ENCODE data around the gene TMEM245. TPM values are rescaled to one million over a fixed set of nuclear protein-coding genes. Genes with fewer than 3 reads are reported as not detected.

Gene TMEM245
- total and polyA plus RNA-seq, 2 experiments from 2014 or later = 20.8 to 30.2 TPM

- H3K4me3 ChIP-seq = peak overlapping the region; percentile 90
- no peaks in the 10 kb centered on the region for H3K9me3 ChIP-seq (ENCODE audit: low read depth)
- peak overlapping the region; percentile 86 for H3K4me2 ChIP-seq (ENCODE audit: unreplicated experiment)
- H2AFZ ChIP-seq = peak overlapping the region; percentile 87
- H4K20me1 ChIP-seq (ENCODE audit: insufficient read depth) = peaks cover 16% of the 10 kb centered on the region; the same call in 1 of the 2 replicates
- no peaks in the 10 kb centered on the region for H3K9me2 ChIP-seq (ENCODE audit: insufficient read depth)
- H3K79me2 ChIP-seq (ENCODE audit: insufficient read depth) = peaks cover 54% of the 10 kb centered on the region
- H3K27ac ChIP-seq = peak overlapping the region; percentile 67
- H3K36me3 ChIP-seq (ENCODE audit: low read depth) = no peaks in the 10 kb centered on the region
- H3K27me3 ChIP-seq (replicated peaks; ENCODE audit: insufficient read depth) = no peaks in the 10 kb centered on the region
- no peaks in the 10 kb centered on the region; the same call in none of the 2 replicates for H3F3A ChIP-seq (ENCODE audit: insufficient read depth)
- DNase-seq = peak; percentile 48
- H3K9ac ChIP-seq = peak overlapping the region; percentile 86
- WGBS, 2 experiments (ENCODE audit: low coverage in 1 of 2, low lambda C conversion rate in 2 of 2, missing lambda C conversion rate in 2 of 2) = 1 to 2% methylated on average over 29 of the region's 29 CpGs
- peaks cover 18% of the 10 kb centered on the region for H3K4me1 ChIP-seq (ENCODE audit: insufficient read depth)
- in situ Hi-C loops (cut with MboI) = no loop called here
- TF ChIP-seq EZH2phosphoT487 (IDR thresholded peaks at IDR 0.05; ENCODE audit: insufficient read depth, low read depth) = no peak
- no peak for TF ChIP-seq EZH2 (IDR thresholded peaks at IDR 0.05; ENCODE audit: insufficient read depth, poor library complexity, severe bottlenecking)
These were observed 824 bp downstream of the TMEM245 start for GRCh38 chr9:109118808-109119438.

- peaks cover 18% of the 10 kb centered on the region for H3K4me1 ChIP-seq (ENCODE audit: insufficient read depth)
- in situ Hi-C loops (cut with MboI) = no loop called here
- TF ChIP-seq EZH2 (IDR thresholded peaks at IDR 0.05; ENCODE audit: insufficient read depth, poor library complexity, severe bottlenecking) (no peak), EZH2phosphoT487 (IDR thresholded peaks at IDR 0.05; ENCODE audit: insufficient read depth, low read depth) (no peak)
- H3K4me2 ChIP-seq (ENCODE audit: unreplicated experiment) = peak overlapping the region; percentile 86
- H3K36me3 ChIP-seq (ENCODE audit: low read depth) = no peaks in the 10 kb centered on the region
- no peak overlapping the region for H3K27ac ChIP-seq
- peak; percentile 62 for DNase-seq
- H3K9me2 ChIP-seq (ENCODE audit: insufficient read depth) = no peaks in the 10 kb centered on the region
- no peaks in the 10 kb centered on the region for H3K27me3 ChIP-seq (replicated peaks; ENCODE audit: insufficient read depth)
- H2AFZ ChIP-seq = no peak overlapping the region
- peaks cover 17% of the 10 kb centered on the region; the same call in 1 of the 2 replicates for H4K20me1 ChIP-seq (ENCODE audit: insufficient read depth)
- H3F3A ChIP-seq (ENCODE audit: insufficient read depth) = no peaks in the 10 kb centered on the region; the same call in none of the 2 replicates
- H3K9ac ChIP-seq = peak overlapping the region; percentile 86
- H3K79me2 ChIP-seq (ENCODE audit: insufficient read depth) = peaks cover 62% of the 10 kb centered on the region
- H3K9me3 ChIP-seq (ENCODE audit: low read depth) = no peaks in the 10 kb centered on the region
- WGBS, 2 experiments (ENCODE audit: low coverage in 1 of 2, low lambda C conversion rate in 2 of 2, missing lambda C conversion rate in 2 of 2) = 45 to 51% methylated on average over 14 of the region's 14 CpGs
- H3K4me3 ChIP-seq = peak overlapping the region; percentile 90
These were observed 1.6 kb downstream of the TMEM245 start for GRCh38 chr9:109117856-109118807.

- Histone ChIP-seq H2AFZ (no peak overlapping the region), H3F3A (ENCODE audit: insufficient read depth) (peaks cover 9% of the 10 kb centered on the region), H3K36me3 (ENCODE audit: low read depth) (no peaks in the 10 kb centered on the region), H3K9ac (no peak overlapping the region), H3K4me3 (no peak overlapping the region), H3K4me2 (ENCODE audit: unreplicated experiment) (no peak overlapping the region), H3K9me2 (ENCODE audit: insufficient read depth) (no peaks in the 10 kb centered on the region), H3K9me3 (ENCODE audit: low read depth) (no peaks in the 10 kb centered on the region), H3K79me2 (ENCODE audit: insufficient read depth) (peaks cover 83% of the 10 kb centered on the region), H3K27me3 (replicated peaks; ENCODE audit: insufficient read depth) (no peaks in the 10 kb centered on the region), H3K27ac (no peak overlapping the region), H4K20me1 (ENCODE audit: insufficient read depth) (peaks cover 17% of the 10 kb centered on the region; the same call in 1 of the 2 replicates), H3K4me1 (ENCODE audit: insufficient read depth) (peaks cover 27% of the 10 kb centered on the region)
- no peak for DNase-seq
- in situ Hi-C loops (cut with MboI) = no loop called here
- WGBS, 2 experiments (ENCODE audit: low coverage in 1 of 2, low lambda C conversion rate in 2 of 2, missing lambda C conversion rate in 2 of 2) = 78 to 82% methylated on average over 3 of the region's 3 CpGs
- no peak for TF ChIP-seq EZH2phosphoT487 (IDR thresholded peaks at IDR 0.05; ENCODE audit: insufficient read depth, low read depth)
These were observed 3.7 kb downstream of the TMEM245 start for GRCh38 chr9:109115931-109116526.

- DNase-seq = peak; percentile 39
These were observed 5.1 kb downstream of the TMEM245 start for GRCh38 chr9:109114670-109115069.

More at GRCh38 chr9:109114670-109115069, 5.1 kb downstream of the TMEM245 start:
- in situ Hi-C loops (cut with MboI) = no loop called here
- Histone ChIP-seq H2AFZ (no peak overlapping the region), H3K4me1 (ENCODE audit: insufficient read depth) (peaks cover 36% of the 10 kb centered on the region), H3K9me3 (ENCODE audit: low read depth) (no peaks in the 10 kb centered on the region), H3K9ac (no peak overlapping the region), H3K9me2 (ENCODE audit: insufficient read depth) (no peaks in the 10 kb centered on the region), H3K27ac (no peak overlapping the region), H3K27me3 (replicated peaks; ENCODE audit: insufficient read depth) (no peaks in the 10 kb centered on the region), H3K36me3 (ENCODE audit: low read depth) (no peaks in the 10 kb centered on the region), H3F3A (ENCODE audit: insufficient read depth) (peaks cover 22% of the 10 kb centered on the region), H4K20me1 (ENCODE audit: insufficient read depth) (peaks cover 17% of the 10 kb centered on the region; the same call in 1 of the 2 replicates), H3K4me2 (ENCODE audit: unreplicated experiment) (no peak overlapping the region), H3K4me3 (no peak overlapping the region), H3K79me2 (ENCODE audit: insufficient read depth) (peaks cover 93% of the 10 kb centered on the region)
- TF ChIP-seq EZH2 (IDR thresholded peaks at IDR 0.05; ENCODE audit: insufficient read depth, poor library complexity, severe bottlenecking) (no peak), EZH2phosphoT487 (IDR thresholded peaks at IDR 0.05; ENCODE audit: insufficient read depth, low read depth) (no peak)
- 81 to 82% methylated on average over 3 of the region's 3 CpGs for WGBS, 2 experiments (ENCODE audit: low coverage in 1 of 2, low lambda C conversion rate in 2 of 2, missing lambda C conversion rate in 2 of 2)

Data from GM23248 (cell line).